ENCODE measurements around the gene FBXO44.

GRCh38 chr1:11707621-11708276, 53.1 kb downstream of the FBXO44 start:
- no peak for TF ChIP-seq POLR2A (IDR thresholded peaks at IDR 0.05; ENCODE audit: low read length)
- no peak for TF ChIP-seq GATA1 (IDR thresholded peaks at IDR 0.05; ENCODE audit: low read depth, low read length)
